GM12873 (cell line): Measurements from ENCODE around the gene CHN1.

Source experiments
- TF ChIP-seq, protein P1 (sequence below): IDR thresholded peaks from 2 replicates; pipeline ENCODE4 v1.5.1; 2012; ENCODE audit warnings: low read depth, mild to moderate bottlenecking, moderate library complexity, low read length, control low read depth; ENCODE audit not compliant: insufficient read depth; ENCODE audit errors: missing control alignments

Gene CHN1

DNA sequence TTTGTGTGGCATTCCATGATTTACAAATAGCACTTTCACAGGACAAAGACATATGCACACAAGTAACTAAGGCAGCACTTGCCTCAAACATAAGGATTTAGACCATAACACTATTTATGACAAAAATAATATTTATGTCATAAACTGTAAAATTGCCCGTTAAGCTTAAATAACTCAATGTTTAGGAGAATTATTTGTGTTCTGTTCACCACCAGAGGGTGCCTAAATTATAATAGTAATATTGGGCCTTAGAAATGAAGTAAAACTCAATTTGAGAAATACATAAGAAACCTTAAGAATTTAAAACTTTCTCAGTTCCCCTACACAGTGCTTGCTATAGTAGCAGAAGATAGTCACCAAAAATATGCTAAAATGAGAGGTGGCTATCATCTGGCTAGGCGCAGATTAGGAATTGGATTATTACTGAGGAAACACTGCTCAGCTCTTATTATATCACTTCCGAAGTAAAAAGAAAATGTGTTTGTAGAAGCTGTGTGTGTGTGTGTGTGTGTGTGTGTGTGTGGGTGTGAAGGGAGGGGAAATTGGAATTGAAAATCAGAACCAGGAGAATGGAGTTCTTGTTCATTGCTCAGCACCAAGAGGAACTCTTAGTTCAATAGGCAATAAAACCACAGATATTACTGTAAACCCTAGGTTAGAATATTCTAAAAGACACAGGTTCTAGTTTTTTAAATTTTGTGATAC, 4.9 kb upstream of the CHN1 start:
- TF ChIP-seq, protein P1, sequence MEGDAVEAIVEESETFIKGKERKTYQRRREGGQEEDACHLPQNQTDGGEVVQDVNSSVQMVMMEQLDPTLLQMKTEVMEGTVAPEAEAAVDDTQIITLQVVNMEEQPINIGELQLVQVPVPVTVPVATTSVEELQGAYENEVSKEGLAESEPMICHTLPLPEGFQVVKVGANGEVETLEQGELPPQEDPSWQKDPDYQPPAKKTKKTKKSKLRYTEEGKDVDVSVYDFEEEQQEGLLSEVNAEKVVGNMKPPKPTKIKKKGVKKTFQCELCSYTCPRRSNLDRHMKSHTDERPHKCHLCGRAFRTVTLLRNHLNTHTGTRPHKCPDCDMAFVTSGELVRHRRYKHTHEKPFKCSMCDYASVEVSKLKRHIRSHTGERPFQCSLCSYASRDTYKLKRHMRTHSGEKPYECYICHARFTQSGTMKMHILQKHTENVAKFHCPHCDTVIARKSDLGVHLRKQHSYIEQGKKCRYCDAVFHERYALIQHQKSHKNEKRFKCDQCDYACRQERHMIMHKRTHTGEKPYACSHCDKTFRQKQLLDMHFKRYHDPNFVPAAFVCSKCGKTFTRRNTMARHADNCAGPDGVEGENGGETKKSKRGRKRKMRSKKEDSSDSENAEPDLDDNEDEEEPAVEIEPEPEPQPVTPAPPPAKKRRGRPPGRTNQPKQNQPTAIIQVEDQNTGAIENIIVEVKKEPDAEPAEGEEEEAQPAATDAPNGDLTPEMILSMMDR: no peak

DNA sequence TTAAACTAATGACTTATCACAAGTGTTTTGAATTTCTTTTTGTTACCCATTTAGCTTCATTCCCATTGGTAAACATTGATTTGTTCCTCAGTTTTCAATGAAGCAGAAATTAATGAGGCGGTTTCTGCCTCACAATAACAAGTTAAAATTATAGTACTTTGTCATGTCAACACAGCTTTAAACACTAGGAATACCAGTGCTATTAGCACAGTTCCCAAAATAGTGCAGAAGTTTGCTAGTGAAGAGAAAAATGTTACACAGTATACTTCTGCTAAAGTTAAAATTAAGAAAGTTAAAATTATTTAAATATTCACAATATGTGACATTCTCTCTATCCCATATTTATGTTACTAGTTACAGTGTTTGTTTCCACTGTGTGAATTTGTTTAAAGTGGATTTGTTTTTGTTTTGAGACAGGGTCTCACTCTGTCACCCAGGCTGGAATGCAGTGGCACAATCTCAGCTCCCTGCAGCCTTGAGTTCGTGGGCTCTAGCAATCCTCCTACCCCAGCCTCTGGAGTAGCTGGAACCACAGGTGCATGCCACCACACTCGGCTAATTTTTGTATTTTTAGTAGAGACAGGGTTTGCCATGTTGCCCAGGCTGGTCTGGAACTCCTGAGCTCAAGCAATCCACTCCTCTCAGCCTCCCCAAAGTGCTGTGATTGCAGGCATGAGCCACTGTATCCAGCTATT, 3.8 kb upstream of the CHN1 start:
- TF ChIP-seq, protein P1: no peak

DNA sequence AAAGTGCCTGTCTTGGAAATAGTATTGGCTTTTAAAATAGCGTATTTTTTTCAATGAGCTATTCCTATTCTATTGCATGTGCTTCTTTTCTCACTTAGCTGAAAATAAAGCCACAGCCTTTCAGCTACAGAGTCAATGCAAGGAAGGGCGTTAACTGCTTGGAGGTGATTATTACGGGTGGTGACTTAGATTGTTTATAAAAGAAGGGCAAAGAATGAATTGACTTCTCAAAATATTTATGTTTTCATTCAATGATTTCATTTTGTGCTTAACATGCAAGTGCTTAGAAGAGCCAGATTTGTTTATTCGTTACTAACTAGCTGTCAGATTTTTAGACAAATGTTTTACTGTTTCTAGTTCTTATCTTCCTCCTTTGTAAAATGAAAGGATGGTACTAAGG, 2.8 kb upstream of the CHN1 start:
- TF ChIP-seq, protein P1: no peak

DNA sequence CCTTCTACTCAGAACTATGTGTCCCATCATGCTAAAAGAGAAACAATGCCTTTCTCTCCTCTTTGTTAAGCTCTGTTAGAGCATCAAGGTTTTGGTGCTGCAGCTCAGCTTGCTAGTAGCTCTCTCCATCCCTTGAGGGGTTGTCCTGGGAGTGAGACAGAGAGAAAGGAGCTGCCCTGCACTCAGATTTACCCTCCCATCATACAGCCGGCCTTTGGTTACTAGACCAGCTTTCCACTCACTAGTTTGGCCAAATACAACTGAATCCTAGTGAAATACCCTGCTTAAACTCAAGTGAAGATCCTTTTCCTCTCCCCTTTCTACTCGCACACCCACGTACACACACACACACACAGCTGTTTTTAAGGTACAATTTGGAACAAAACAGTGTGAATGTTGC, 2.3 kb upstream of the CHN1 start:
- TF ChIP-seq, protein P1: no peak

DNA sequence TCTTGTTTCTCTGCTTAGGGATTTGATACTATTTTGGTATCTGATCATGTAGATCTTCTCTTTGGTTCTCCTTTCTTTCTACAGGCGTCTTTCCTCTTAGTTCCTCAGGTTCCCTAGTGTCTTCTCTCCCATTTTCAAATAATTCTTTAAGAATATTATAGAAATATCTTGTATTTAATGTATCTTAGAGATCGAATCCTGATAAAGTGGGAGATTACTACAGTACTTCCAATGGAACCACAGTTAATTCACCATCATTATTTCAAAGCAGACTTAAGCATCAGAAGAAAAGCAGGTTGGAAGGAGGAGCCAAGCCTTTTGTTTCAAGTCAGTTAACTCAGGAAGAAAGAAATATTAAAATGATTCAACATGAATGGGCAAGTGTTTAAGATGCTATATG, 1.1 kb upstream of the CHN1 start:
- TF ChIP-seq, protein P1: no peak

DNA sequence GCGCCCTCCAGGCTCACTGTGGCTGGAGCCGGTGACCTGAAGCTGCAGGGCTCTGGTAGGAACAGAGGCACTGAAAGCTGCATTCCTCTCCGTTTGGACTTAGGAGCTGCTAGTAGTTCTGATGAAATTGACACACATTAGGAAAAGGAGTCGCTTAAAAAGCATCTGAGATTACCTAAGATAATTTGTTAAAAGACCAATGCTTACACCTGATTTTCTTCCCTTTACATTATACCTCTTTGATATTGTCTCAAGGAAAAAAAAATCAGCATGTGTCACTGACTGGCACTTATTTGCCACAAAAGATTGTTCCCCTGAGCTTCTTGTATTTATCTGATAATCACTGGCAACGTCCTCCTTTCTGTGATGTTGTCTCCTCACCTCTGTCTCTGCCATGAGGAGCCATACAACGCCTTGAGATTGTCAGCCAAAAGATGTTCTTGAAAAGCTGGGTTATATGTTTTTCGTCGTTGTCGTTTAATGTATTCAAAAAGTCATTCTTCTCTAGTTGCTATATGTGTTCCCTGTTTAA, 618 bp upstream of the CHN1 start:
- TF ChIP-seq, protein P1: no peak

DNA sequence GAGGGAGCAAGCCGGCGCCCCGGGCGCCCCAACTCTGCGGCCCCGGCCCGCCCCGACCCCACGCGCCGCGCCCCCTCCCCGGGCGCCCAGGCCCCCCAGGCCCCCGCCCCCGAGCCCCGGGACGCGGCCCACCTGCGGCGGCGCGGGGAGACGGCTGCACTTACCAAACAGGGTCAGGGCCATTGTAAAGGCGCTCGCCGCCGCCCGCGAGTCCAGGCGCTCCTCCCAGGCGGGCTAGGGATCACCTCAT, 526 bp downstream of the CHN1 start:
- TF ChIP-seq, protein P1: no peak
